OCI-LY1 (cell line): ENCODE results near the gene KCNJ16.

Experiments
- H2AFZ ChIP-seq: fragments of 200-600 bp; sonication (generic), shearing (Covaris generic); 2 replicates; pipeline ENCODE4 v1.6.0; 2014; ENCODE audit warnings: antibody characterized with exemption, mild to moderate bottlenecking, low read length
- H3F3A ChIP-seq: fragments of 200-600 bp; sonication (generic), shearing (Covaris generic); 2 replicates; pipeline ENCODE4 v1.6.0; 2014; ENCODE audit warnings: mild to moderate bottlenecking, antibody characterized with exemption, low read length, moderate library complexity; ENCODE audit not compliant: insufficient read depth
- H3K27ac ChIP-seq: fragments of 200-600 bp; sonication (generic); 2 replicates; pipeline ENCODE4 v1.5.1; 2014; ENCODE audit warnings: low read length, mixed run types, mild to moderate bottlenecking, low read depth; ENCODE audit not compliant: poor library complexity, severe bottlenecking
- H3K27me3 ChIP-seq: fragments of 200-600 bp; sonication (generic); 2 replicates; pipeline ENCODE4 v1.6.0; 2014; ENCODE audit warnings: antibody characterized with exemption, mild to moderate bottlenecking, low read length, moderate library complexity; ENCODE audit not compliant: insufficient read depth
- H3K36me3 ChIP-seq: fragments of 200-600 bp; sonication (generic); 2 replicates; pipeline ENCODE4 v1.6.1; 2014; ENCODE audit warnings: mild to moderate bottlenecking, antibody characterized with exemption, low read length, moderate library complexity, mixed read lengths; ENCODE audit not compliant: insufficient read depth
- H3K4me1 ChIP-seq: fragments of 200-600 bp; sonication (generic); 2 replicates; pipeline ENCODE4 v1.5.1; 2014; ENCODE audit warnings: mild to moderate bottlenecking, low read length, moderate library complexity; ENCODE audit not compliant: insufficient read depth, severe bottlenecking
- H3K4me2 ChIP-seq: fragments of 200-600 bp; sonication (generic), shearing (Covaris generic); 2 replicates; pipeline ENCODE4 v1.6.1; 2014; ENCODE audit warnings: low read length
- H3K4me3 ChIP-seq: fragments of 200-600 bp; sonication (generic); 2 replicates; pipeline ENCODE4 v1.5.1; 2014; ENCODE audit warnings: low read length, low read depth, mild to moderate bottlenecking, mixed read lengths; ENCODE audit not compliant: poor library complexity, severe bottlenecking
- H3K79me2 ChIP-seq: fragments of 200-600 bp; shearing (Covaris generic); 2 replicates; pipeline ENCODE4 v1.6.1; 2016; ENCODE audit warnings: mixed run types, low read length, mixed read lengths; ENCODE audit not compliant: insufficient read depth
- H3K9ac ChIP-seq: fragments of 200-600 bp; sonication (generic), shearing (Covaris generic); 2 replicates; pipeline ENCODE4 v1.6.1; 2014; ENCODE audit warnings: mild to moderate bottlenecking, low read length, mixed read lengths
- H3K9me2 ChIP-seq: fragments of 200-600 bp; sonication (generic), shearing (Covaris generic); 2 replicates; pipeline ENCODE4 v1.6.1; 2014; ENCODE audit warnings: low read depth, mild to moderate bottlenecking, low read length, mixed read lengths
- H3K9me3 ChIP-seq: fragments of 200-600 bp; shearing (Covaris generic); 2 replicates; pipeline ENCODE4 v1.6.1; 2014; ENCODE audit warnings: low read length, mixed read lengths
- H4K20me1 ChIP-seq: fragments of 200-600 bp; sonication (generic), shearing (Covaris generic); 2 replicates; pipeline ENCODE4 v1.6.0; 2016; ENCODE audit warnings: mild to moderate bottlenecking, low read length; ENCODE audit not compliant: insufficient read depth
- CTCF ChIP-seq: fragments of 200-600 bp; sonication (generic), shearing (Covaris generic); IDR thresholded peaks from 2 replicates; pipeline ENCODE4 v1.5.1; 2017; ENCODE audit warnings: mild to moderate bottlenecking, antibody characterized with exemption, low read length, moderate library complexity, mixed read lengths
- EZH2 ChIP-seq: fragments of 200-600 bp; sonication (generic), shearing (Covaris generic); IDR thresholded peaks from 2 replicates; pipeline ENCODE4 v1.8.0; 2017; ENCODE audit warnings: borderline replicate concordance, mixed run types, mild to moderate bottlenecking, antibody characterized with exemption, low read length, moderate library complexity, mixed read lengths

KCNJ16 gene

GRCh38 chr17:70060415-70060814, 14.6 kb upstream of the KCNJ16 start:
- H3K27ac ChIP-seq = no peak overlapping the region

GRCh38 chr17:70067134-70067533, 7.9 kb upstream of the KCNJ16 start:
- Histone ChIP-seq H3K27ac (no peak overlapping the region), H3K4me1 (no peaks in the 10 kb centered on the region), H3K27me3 (no peaks in the 10 kb centered on the region), H3K4me2 (no peak overlapping the region), H2AFZ (no peak overlapping the region), H3K9ac (no peak overlapping the region), H4K20me1 (no peaks in the 10 kb centered on the region), H3F3A (no peaks in the 10 kb centered on the region), H3K9me3 (no peaks in the 10 kb centered on the region), H3K9me2 (no peaks in the 10 kb centered on the region), H3K79me2 (no peaks in the 10 kb centered on the region), H3K36me3 (no peaks in the 10 kb centered on the region), H3K4me3 (no peak overlapping the region)
- no peak for TF ChIP-seq EZH2
- no peak for TF ChIP-seq CTCF

More at GRCh38 chr17:70060415-70060814, 14.6 kb upstream of the KCNJ16 start:
- no peaks in the 10 kb centered on the region for H3K4me1 ChIP-seq
- no peak overlapping the region for H3K9ac ChIP-seq
- no peaks in the 10 kb centered on the region for H3F3A ChIP-seq
- no peaks in the 10 kb centered on the region for H3K9me2 ChIP-seq
- no peaks in the 10 kb centered on the region for H3K9me3 ChIP-seq
- H3K79me2 ChIP-seq = no peaks in the 10 kb centered on the region
- H4K20me1 ChIP-seq = no peaks in the 10 kb centered on the region
- no peak overlapping the region for H2AFZ ChIP-seq
- no peak overlapping the region for H3K4me2 ChIP-seq
- no peak overlapping the region for H3K4me3 ChIP-seq
- TF ChIP-seq CTCF (no peak), EZH2 (no peak)
- no peaks in the 10 kb centered on the region for H3K27me3 ChIP-seq
- H3K36me3 ChIP-seq = no peaks in the 10 kb centered on the region

- Histone ChIP-seq H3K79me2 (no peaks in the 10 kb centered on the region), H3K27me3 (no peaks in the 10 kb centered on the region), H3K4me2 (no peak overlapping the region), H3K27ac (no peak overlapping the region), H3F3A (no peaks in the 10 kb centered on the region), H3K9me3 (no peaks in the 10 kb centered on the region), H3K4me1 (peaks cover 4% of the 10 kb centered on the region), H3K9ac (no peak overlapping the region), H4K20me1 (no peaks in the 10 kb centered on the region), H2AFZ (no peak overlapping the region), H3K36me3 (no peaks in the 10 kb centered on the region), H3K4me3 (no peak overlapping the region), H3K9me2 (no peaks in the 10 kb centered on the region)
- TF ChIP-seq EZH2 (no peak), CTCF (no peak)
Observed at GRCh38 chr17:70070305-70071027, 4.6 kb upstream of the KCNJ16 start.
